Stimulated activated CD8-positive, alpha-beta memory T cell treated with anti-CD3 and anti-CD28 coated beads, Interleukin-7, amount 100 ng/mL, for 24 hours (primary cell): ENCODE results near the gene C16orf78.
"Not testable (repeated sequence)": the region's sequence is repeated elsewhere in the genome, so short reads cannot be mapped to it uniquely, and the experiment has no call there.

Experiments used
- DNase-seq: peaks from one replicate; pipeline ENCODE4 v3.0.0-alpha.2; 2020; ENCODE audit warnings: low read depth

Gene C16orf78

GRCh38 chr16:49349446-49350168 lies 24.0 kb upstream of the C16orf78 start:
- DNase-seq: no peak

- DNase-seq: peak; percentile 18
Observed at GRCh38 chr16:49350265-49351095, 23.1 kb upstream of the C16orf78 start.

GRCh38 chr16:49351096-49351487 lies 22.5 kb upstream of the C16orf78 start:
- DNase-seq: no peak

- no peak for DNase-seq
Observed at GRCh38 chr16:49352892-49353291, 20.7 kb upstream of the C16orf78 start.

GRCh38 chr16:49353680-49354079 lies 19.9 kb upstream of the C16orf78 start:
- no peak for DNase-seq

GRCh38 chr16:49354101-49354500 lies 19.5 kb upstream of the C16orf78 start:
- no peak for DNase-seq

GRCh38 chr16:49354991-49355390 lies 18.6 kb upstream of the C16orf78 start:
- DNase-seq: no peak

- DNase-seq: no peak
Observed at GRCh38 chr16:49355933-49356665, 17.5 kb upstream of the C16orf78 start.

- no peak for DNase-seq
Observed at GRCh38 chr16:49356728-49357488, 16.7 kb upstream of the C16orf78 start.

GRCh38 chr16:49359591-49359990 lies 14.0 kb upstream of the C16orf78 start:
- no peak for DNase-seq

- not testable (repeated sequence) for DNase-seq
Observed at GRCh38 chr16:49361731-49362130, 11.9 kb upstream of the C16orf78 start.

- no peak for DNase-seq
Observed at GRCh38 chr16:49362230-49362629, 11.4 kb upstream of the C16orf78 start.

- DNase-seq: no peak
Observed at GRCh38 chr16:49365711-49366509, 7.7 kb upstream of the C16orf78 start.

GRCh38 chr16:49366669-49367068 lies 6.9 kb upstream of the C16orf78 start:
- no peak for DNase-seq

GRCh38 chr16:49369651-49370611 lies 3.7 kb upstream of the C16orf78 start:
- no peak for DNase-seq

- no peak for DNase-seq
Observed at GRCh38 chr16:49376206-49376605, 2.6 kb downstream of the C16orf78 start.

GRCh38 chr16:49377196-49377755 lies 3.7 kb downstream of the C16orf78 start:
- DNase-seq: no peak

GRCh38 chr16:49378238-49378637 lies 4.6 kb downstream of the C16orf78 start:
- DNase-seq: no peak

GRCh38 chr16:49378816-49379215 lies 5.2 kb downstream of the C16orf78 start:
- DNase-seq: no peak

GRCh38 chr16:49382916-49383315 lies 9.3 kb downstream of the C16orf78 start:
- DNase-seq: no peak
